ENCODE measurements around the gene ANO4.

The ANO4 gene

GRCh38 chr12:100993916-100994450 lies 199.4 kb downstream of the ANO4 start:
- no peak overlapping the region for H3K4me3 ChIP-seq (ENCODE audit: insufficient read depth, low read depth, low read length)
- H3K27ac ChIP-seq (ENCODE audit: insufficient read depth, low read depth, low read length, poor library complexity, severe bottlenecking): no peak overlapping the region
- no peaks in the 10 kb centered on the region for H3K36me3 ChIP-seq (ENCODE audit: control insufficient read depth, insufficient read depth, low read length)
- 95 to 100% methylated on average over 2 of the region's 2 CpGs for WGBS, 2 experiments
- H3K27me3 ChIP-seq (ENCODE audit: control insufficient read depth, insufficient read depth, low read length, poor library complexity, severe bottlenecking): no peaks in the 10 kb centered on the region
- H3K4me1 ChIP-seq (ENCODE audit: control insufficient read depth, insufficient read depth, low read length): peaks cover 7% of the 10 kb centered on the region
- no peaks in the 10 kb centered on the region for H3K9me3 ChIP-seq (ENCODE audit: control insufficient read depth, low read length)

GRCh38 chr12:100995201-100995600 lies 200.6 kb downstream of the ANO4 start:
- H3K27me3 ChIP-seq (ENCODE audit: control insufficient read depth, insufficient read depth, low read length, poor library complexity, severe bottlenecking): no peaks in the 10 kb centered on the region
- 2 to 26% methylated on average over 2 to 3 of the region's 3 CpGs for WGBS, 2 experiments
- H3K4me3 ChIP-seq (ENCODE audit: insufficient read depth, low read depth, low read length): no peak overlapping the region
- peaks cover 7% of the 10 kb centered on the region for H3K4me1 ChIP-seq (ENCODE audit: control insufficient read depth, insufficient read depth, low read length)
- H3K9me3 ChIP-seq (ENCODE audit: control insufficient read depth, low read length): no peaks in the 10 kb centered on the region
- peak overlapping the region; percentile 84 for H3K27ac ChIP-seq (ENCODE audit: insufficient read depth, low read depth, low read length, poor library complexity, severe bottlenecking)
- no peaks in the 10 kb centered on the region for H3K36me3 ChIP-seq (ENCODE audit: control insufficient read depth, insufficient read depth, low read length)

GRCh38 chr12:100995771-100996170 lies 201.2 kb downstream of the ANO4 start:
- Histone ChIP-seq H3K27me3 (ENCODE audit: control insufficient read depth, insufficient read depth, low read length, poor library complexity, severe bottlenecking) (no peaks in the 10 kb centered on the region), H3K4me1 (ENCODE audit: control insufficient read depth, insufficient read depth, low read length) (peaks cover 7% of the 10 kb centered on the region), H3K27ac (ENCODE audit: insufficient read depth, low read depth, low read length, poor library complexity, severe bottlenecking) (no peak overlapping the region), H3K4me3 (ENCODE audit: insufficient read depth, low read depth, low read length) (no peak overlapping the region), H3K36me3 (ENCODE audit: control insufficient read depth, insufficient read depth, low read length) (no peaks in the 10 kb centered on the region), H3K9me3 (ENCODE audit: control insufficient read depth, low read length) (no peaks in the 10 kb centered on the region)
- 91 to 93% methylated on average over 3 to 4 of the region's 4 CpGs for WGBS, 2 experiments

GRCh38 chr12:101001669-101002068 lies 207.1 kb downstream of the ANO4 start:
- H3K9me3 ChIP-seq (ENCODE audit: control insufficient read depth, low read length): no peaks in the 10 kb centered on the region
- no peaks in the 10 kb centered on the region for H3K36me3 ChIP-seq (ENCODE audit: control insufficient read depth, insufficient read depth, low read length)
- 92 to 94% methylated on average over 5 of the region's 5 CpGs for WGBS, 2 experiments
- H3K27ac ChIP-seq (ENCODE audit: insufficient read depth, low read depth, low read length, poor library complexity, severe bottlenecking): no peak overlapping the region
- H3K4me1 ChIP-seq (ENCODE audit: control insufficient read depth, insufficient read depth, low read length): no peaks in the 10 kb centered on the region
- H3K4me3 ChIP-seq (ENCODE audit: insufficient read depth, low read depth, low read length): no peak overlapping the region
- no peaks in the 10 kb centered on the region for H3K27me3 ChIP-seq (ENCODE audit: control insufficient read depth, insufficient read depth, low read length, poor library complexity, severe bottlenecking)

GRCh38 chr12:101002696-101003419 lies 208.3 kb downstream of the ANO4 start:
- Histone ChIP-seq H3K9me3 (ENCODE audit: control insufficient read depth, low read length) (no peaks in the 10 kb centered on the region), H3K27me3 (ENCODE audit: control insufficient read depth, insufficient read depth, low read length, poor library complexity, severe bottlenecking) (no peaks in the 10 kb centered on the region), H3K27ac (ENCODE audit: insufficient read depth, low read depth, low read length, poor library complexity, severe bottlenecking) (no peak overlapping the region), H3K36me3 (ENCODE audit: control insufficient read depth, insufficient read depth, low read length) (no peaks in the 10 kb centered on the region), H3K4me1 (ENCODE audit: control insufficient read depth, insufficient read depth, low read length) (no peaks in the 10 kb centered on the region), H3K4me3 (ENCODE audit: insufficient read depth, low read depth, low read length) (no peak overlapping the region)
- WGBS, 2 experiments: 83 to 88% methylated on average over 3 of the region's 3 CpGs

GRCh38 chr12:101004898-101005297 lies 210.3 kb downstream of the ANO4 start:
- Histone ChIP-seq H3K4me1 (ENCODE audit: control insufficient read depth, insufficient read depth, low read length) (no peaks in the 10 kb centered on the region), H3K9me3 (ENCODE audit: control insufficient read depth, low read length) (no peaks in the 10 kb centered on the region), H3K27ac (ENCODE audit: insufficient read depth, low read depth, low read length, poor library complexity, severe bottlenecking) (no peak overlapping the region), H3K4me3 (ENCODE audit: insufficient read depth, low read depth, low read length) (no peak overlapping the region), H3K36me3 (ENCODE audit: control insufficient read depth, insufficient read depth, low read length) (no peaks in the 10 kb centered on the region), H3K27me3 (ENCODE audit: control insufficient read depth, insufficient read depth, low read length, poor library complexity, severe bottlenecking) (no peaks in the 10 kb centered on the region)
- 100% methylated on average over 1 of the region's 1 CpG; no CpG with 5 or more reads in 1 of the 2 experiments for WGBS, 2 experiments

- Histone ChIP-seq H3K4me3 (ENCODE audit: insufficient read depth, low read depth, low read length) (no peak overlapping the region), H3K27me3 (ENCODE audit: control insufficient read depth, insufficient read depth, low read length, poor library complexity, severe bottlenecking) (no peaks in the 10 kb centered on the region), H3K9me3 (ENCODE audit: control insufficient read depth, low read length) (no peaks in the 10 kb centered on the region), H3K4me1 (ENCODE audit: control insufficient read depth, insufficient read depth, low read length) (no peaks in the 10 kb centered on the region), H3K36me3 (ENCODE audit: control insufficient read depth, insufficient read depth, low read length) (no peaks in the 10 kb centered on the region), H3K27ac (ENCODE audit: insufficient read depth, low read depth, low read length, poor library complexity, severe bottlenecking) (no peak overlapping the region)
- no CpG with 5 or more reads among the region's 1 CpG for WGBS, 2 experiments
Measured at GRCh38 chr12:101009274-101009673, 214.7 kb downstream of the ANO4 start.

- no peaks in the 10 kb centered on the region for H3K4me1 ChIP-seq (ENCODE audit: control insufficient read depth, insufficient read depth, low read length)
- H3K4me3 ChIP-seq (ENCODE audit: insufficient read depth, low read depth, low read length): no peak overlapping the region
- H3K27me3 ChIP-seq (ENCODE audit: control insufficient read depth, insufficient read depth, low read length, poor library complexity, severe bottlenecking): no peaks in the 10 kb centered on the region
- 81 to 94% methylated on average over 1 of the region's 1 CpG for WGBS, 2 experiments
- no peaks in the 10 kb centered on the region for H3K36me3 ChIP-seq (ENCODE audit: control insufficient read depth, insufficient read depth, low read length)
- H3K27ac ChIP-seq (ENCODE audit: insufficient read depth, low read depth, low read length, poor library complexity, severe bottlenecking): no peak overlapping the region
- H3K9me3 ChIP-seq (ENCODE audit: control insufficient read depth, low read length): no peaks in the 10 kb centered on the region
Measured at GRCh38 chr12:101010896-101011295, 216.3 kb downstream of the ANO4 start.

GRCh38 chr12:101013993-101014392 lies 219.4 kb downstream of the ANO4 start:
- H3K9me3 ChIP-seq (ENCODE audit: control insufficient read depth, low read length): no peaks in the 10 kb centered on the region
- H3K27me3 ChIP-seq (ENCODE audit: control insufficient read depth, insufficient read depth, low read length, poor library complexity, severe bottlenecking): no peaks in the 10 kb centered on the region
- H3K4me1 ChIP-seq (ENCODE audit: control insufficient read depth, insufficient read depth, low read length): no peaks in the 10 kb centered on the region
- no peak overlapping the region for H3K27ac ChIP-seq (ENCODE audit: insufficient read depth, low read depth, low read length, poor library complexity, severe bottlenecking)
- H3K36me3 ChIP-seq (ENCODE audit: control insufficient read depth, insufficient read depth, low read length): no peaks in the 10 kb centered on the region
- H3K4me3 ChIP-seq (ENCODE audit: insufficient read depth, low read depth, low read length): no peak overlapping the region
- WGBS, 2 experiments: 93 to 94% methylated on average over 6 of the region's 6 CpGs

- Histone ChIP-seq H3K9me3 (ENCODE audit: control insufficient read depth, low read length) (no peaks in the 10 kb centered on the region), H3K27ac (ENCODE audit: insufficient read depth, low read depth, low read length, poor library complexity, severe bottlenecking) (no peak overlapping the region), H3K27me3 (ENCODE audit: control insufficient read depth, insufficient read depth, low read length, poor library complexity, severe bottlenecking) (no peaks in the 10 kb centered on the region), H3K4me3 (ENCODE audit: insufficient read depth, low read depth, low read length) (no peak overlapping the region), H3K36me3 (ENCODE audit: control insufficient read depth, insufficient read depth, low read length) (no peaks in the 10 kb centered on the region), H3K4me1 (ENCODE audit: control insufficient read depth, insufficient read depth, low read length) (no peaks in the 10 kb centered on the region)
- WGBS, 2 experiments: 89 to 90% methylated on average over 2 of the region's 2 CpGs
Measured at GRCh38 chr12:101015044-101015443, 220.5 kb downstream of the ANO4 start.

All from ectodermal cell (in vitro differentiated cells).